ENCODE results near the gene ATP7A.

DNA sequence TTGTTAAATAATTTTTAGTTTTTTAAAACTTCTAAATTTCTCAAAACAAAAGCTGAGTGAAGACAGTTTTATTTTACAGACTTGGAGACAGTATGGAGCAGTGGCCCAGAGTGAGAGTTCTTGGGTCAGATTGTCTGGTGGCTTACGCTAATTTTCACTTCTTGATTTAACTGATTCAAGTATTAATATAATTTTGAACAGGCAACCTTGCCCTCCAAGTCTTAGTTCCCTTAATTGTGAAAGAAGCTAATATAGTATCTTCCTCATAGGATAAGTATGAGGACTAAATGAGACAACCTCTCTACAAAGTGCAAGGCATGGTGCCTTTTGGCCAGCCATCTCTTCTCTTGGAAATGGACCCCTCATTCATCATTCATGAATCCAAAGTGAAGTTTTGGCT is 25.4 kb downstream of the ATP7A start:
- TF ChIP-seq, protein P1, sequence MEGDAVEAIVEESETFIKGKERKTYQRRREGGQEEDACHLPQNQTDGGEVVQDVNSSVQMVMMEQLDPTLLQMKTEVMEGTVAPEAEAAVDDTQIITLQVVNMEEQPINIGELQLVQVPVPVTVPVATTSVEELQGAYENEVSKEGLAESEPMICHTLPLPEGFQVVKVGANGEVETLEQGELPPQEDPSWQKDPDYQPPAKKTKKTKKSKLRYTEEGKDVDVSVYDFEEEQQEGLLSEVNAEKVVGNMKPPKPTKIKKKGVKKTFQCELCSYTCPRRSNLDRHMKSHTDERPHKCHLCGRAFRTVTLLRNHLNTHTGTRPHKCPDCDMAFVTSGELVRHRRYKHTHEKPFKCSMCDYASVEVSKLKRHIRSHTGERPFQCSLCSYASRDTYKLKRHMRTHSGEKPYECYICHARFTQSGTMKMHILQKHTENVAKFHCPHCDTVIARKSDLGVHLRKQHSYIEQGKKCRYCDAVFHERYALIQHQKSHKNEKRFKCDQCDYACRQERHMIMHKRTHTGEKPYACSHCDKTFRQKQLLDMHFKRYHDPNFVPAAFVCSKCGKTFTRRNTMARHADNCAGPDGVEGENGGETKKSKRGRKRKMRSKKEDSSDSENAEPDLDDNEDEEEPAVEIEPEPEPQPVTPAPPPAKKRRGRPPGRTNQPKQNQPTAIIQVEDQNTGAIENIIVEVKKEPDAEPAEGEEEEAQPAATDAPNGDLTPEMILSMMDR (IDR thresholded peaks at IDR 0.05) = no peak
- TF ChIP-seq POLR2A (IDR thresholded peaks at IDR 0.05) = no peak
